Peyer's patch (tissue), 4 donors: ENCODE results near the gene FAM107B.

Experiments used
- POLR2A ChIP-seq, 2 donors: fragments of 450-650 bp; IDR thresholded peaks; one replicate each; pipeline ENCODE4 v1.5.1; 2017; ENCODE audit warnings: antibody characterized with exemption in 2 of 2, mild to moderate bottlenecking in 2 of 2, moderate library complexity in 2 of 2
- TF ChIP-seq, protein P1 (sequence below), 6 experiments: fragments of 450-650 bp in 4 of 6; fragments of 200-600 bp in 2 of 6; sonication (generic) in 1 of 6; IDR thresholded peaks; one replicate each; pipeline ENCODE4 v1.5.1; 2017 to 2019; ENCODE audit warnings: antibody characterized with exemption in 6 of 6, mild to moderate bottlenecking in 3 of 6, moderate library complexity in 1 of 6

DNA sequence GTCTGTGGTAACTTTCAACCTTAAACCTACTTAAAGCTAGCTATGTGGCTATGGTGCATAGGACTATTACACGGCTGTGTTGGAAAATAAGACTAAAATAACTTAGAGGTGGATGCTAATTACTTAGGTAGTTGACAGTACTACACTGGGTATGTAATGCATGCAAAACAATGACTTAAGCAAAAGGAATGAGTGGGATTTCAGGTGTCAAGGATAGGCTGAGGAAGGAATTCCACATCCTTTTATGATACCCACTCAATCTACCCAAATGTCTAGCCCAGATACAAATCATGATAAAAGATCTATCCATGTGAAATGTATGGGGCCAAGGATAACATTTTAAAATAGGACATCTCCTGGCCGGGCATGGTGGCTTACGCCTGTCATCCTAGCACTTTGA, 49.3 kb upstream of the FAM107B start:
- TF ChIP-seq, protein P1, sequence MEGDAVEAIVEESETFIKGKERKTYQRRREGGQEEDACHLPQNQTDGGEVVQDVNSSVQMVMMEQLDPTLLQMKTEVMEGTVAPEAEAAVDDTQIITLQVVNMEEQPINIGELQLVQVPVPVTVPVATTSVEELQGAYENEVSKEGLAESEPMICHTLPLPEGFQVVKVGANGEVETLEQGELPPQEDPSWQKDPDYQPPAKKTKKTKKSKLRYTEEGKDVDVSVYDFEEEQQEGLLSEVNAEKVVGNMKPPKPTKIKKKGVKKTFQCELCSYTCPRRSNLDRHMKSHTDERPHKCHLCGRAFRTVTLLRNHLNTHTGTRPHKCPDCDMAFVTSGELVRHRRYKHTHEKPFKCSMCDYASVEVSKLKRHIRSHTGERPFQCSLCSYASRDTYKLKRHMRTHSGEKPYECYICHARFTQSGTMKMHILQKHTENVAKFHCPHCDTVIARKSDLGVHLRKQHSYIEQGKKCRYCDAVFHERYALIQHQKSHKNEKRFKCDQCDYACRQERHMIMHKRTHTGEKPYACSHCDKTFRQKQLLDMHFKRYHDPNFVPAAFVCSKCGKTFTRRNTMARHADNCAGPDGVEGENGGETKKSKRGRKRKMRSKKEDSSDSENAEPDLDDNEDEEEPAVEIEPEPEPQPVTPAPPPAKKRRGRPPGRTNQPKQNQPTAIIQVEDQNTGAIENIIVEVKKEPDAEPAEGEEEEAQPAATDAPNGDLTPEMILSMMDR (IDR thresholded peaks at IDR 0.05), result no peak
- TF ChIP-seq POLR2A (IDR thresholded peaks at IDR 0.05), result no peak
